Heart left ventricle (tissue), 16 donors: ENCODE measurements around the gene ZNF630. TPM values are rescaled to one million over a fixed set of nuclear protein-coding genes. Genes with fewer than 3 reads are reported as not detected.
A peak's percentile ranks its signal among the peaks of the same experiment; 100 is the strongest.
"Not testable (repeated sequence)": the region's sequence is repeated elsewhere in the genome, so short reads cannot be mapped to it uniquely, and the experiment has no call there.

Experiments
- ATAC-seq, 4 donors: fragments of 200-7000 bp; cut with Tn5 transposase; one replicate each; pipeline ENCODE4 v1.9.1; 2020 to 2022; ENCODE audit warnings: moderate library complexity in 4 of 4, mild to moderate bottlenecking in 3 of 4, moderate number of reproducible peaks in 1 of 4
- DNase-seq, 5 donors: peaks; one replicate each; pipeline ENCODE4 v3.0.0-alpha.2; 2020
- H3K27ac ChIP-seq, 12 donors: fragments of 200-600 bp; sonication (generic) in 4 of 12; one replicate each; pipeline versions ENCODE4 v1.5.0 to v1.8.0; 2016 to 2022; ENCODE audit warnings: mild to moderate bottlenecking in 2 of 12
- H3K27me3 ChIP-seq, 9 donors: fragments of 200-600 bp; sonication (generic) in 2 of 9; one replicate each; pipeline versions ENCODE4 v1.5.1 to v1.8.0; 2016 to 2022; ENCODE audit warnings: mild to moderate bottlenecking in 3 of 9
- H3K36me3 ChIP-seq, 9 donors: fragments of 200-600 bp; sonication (generic) in 2 of 9; one replicate each; pipeline versions ENCODE4 v1.5.0 to v1.8.0; 2018 to 2022; ENCODE audit warnings: mild to moderate bottlenecking in 2 of 9
- H3K4me1 ChIP-seq, 12 donors: fragments of 200-600 bp; sonication (generic) in 4 of 12; one replicate each; pipeline versions ENCODE4 v1.5.0 to v1.8.0; 2016 to 2022; ENCODE audit warnings: mild to moderate bottlenecking in 3 of 12
- H3K4me3 ChIP-seq, 12 donors: fragments of 200-600 bp; sonication (generic) in 4 of 12; one replicate each; pipeline versions ENCODE4 v1.5.0 to v1.8.0; 2017 to 2022; ENCODE audit warnings: mild to moderate bottlenecking in 9 of 12, moderate library complexity in 4 of 12
- H3K9me3 ChIP-seq, 12 donors: fragments of 200-600 bp; sonication (generic) in 4 of 12; one replicate each; pipeline versions ENCODE4 v1.5.0 to v1.8.0; 2016 to 2022; ENCODE audit warnings: mild to moderate bottlenecking in 1 of 12
- CTCF ChIP-seq, 12 donors: fragments of 200-600 bp; sonication (generic) in 4 of 12; IDR thresholded peaks; one replicate each; pipeline versions ENCODE4 v1.5.0 to v1.8.0; 2018 to 2022; ENCODE audit warnings: antibody characterized with exemption in 12 of 12, mild to moderate bottlenecking in 5 of 12
- POLR2A ChIP-seq, 2 donors: fragments of 450-650 bp; IDR thresholded peaks; one replicate each; pipeline ENCODE4 v1.6.1; 2017; ENCODE audit warnings: antibody characterized with exemption in 2 of 2, mild to moderate bottlenecking in 2 of 2, moderate library complexity in 2 of 2
- WGBS, 4 donors: extraction: QIAGEN DNeasy Blood & Tissue Kit in 2 of 4; methylation state at CpG; one replicate each; pipeline versions ENCODE4 v1.1.5 to v1.1.7; 2013 to 2018; 5-methylcytosine and 5-hydroxymethylcytosine counted together
- intact Hi-C, 10 donors: fragments of 100-400 bp; cut with DNase I; formaldehyde crosslinking; loops; one replicate each; pipeline versions ENCODE4 v1.11.1 to v1.14.2; 2022
- polyA plus RNA-seq, 2 donors: library from polyadenylated mRNA; stranded (reverse); fragments of 200-250 nt; gene quantifications; one replicate each; pipeline ENCODE4 v1.2.3, GENCODE V29; 2013
- total RNA-seq, 9 donors: library from RNA; depleted of rRNA in 2 of 9; stranded (reverse); fragments of >200 nt in 2 of 9; fragmentation: NEBNext Ultra II Directional in 3 of 9; extraction: Animal tissue kit (Norgen Biotek cat#: 25700) in 3 of 9; gene quantifications; one replicate each; pipeline versions ENCODE4 v1.1.0 to v1.2.4, GENCODE V29; 2016 to 2023
- donor health status: ischemic (EF 13 %, LVEDD 7.1; RV severe dilation, severe dysfunction).
- donor health status: healthy with polysubstance abuse.
- donor health status: DM: no; HTN: yes; CAD: no.
- donor health status: DM: no; HTN: no; CAD: no.
- donor health status: ischemic (EF 25% LVEDD 6.9; RV normal size, moderate dysfunction).
- donor health status: ischemic (EF 25% LVEDD 5.7; RV mildly dilated, moderate dysfunction).
- donor health status: healthy.
- donor health status: DM: yes; HTN: yes; CAD: no.
- donor health status: ischemic (EF 35%, LVEDD 5.7; RV mildly dilated, moderate dysfunction).
- donor health status: nonischemic (EF 11% LVEDD 7.7; RV severe dilation, severe dysfunction).
- donor health status: DM: yes; HTN: yes; CAD: no.
- donor health status: PGD.
- donor health status: ischemic (EF 29% LVEDD 5.4; RV normal size, mild dysfunction).
- donor health status: nonischemic (EF 23%, LVEDD 6.1; RV moderate dilation, normal function).

ZNF630 gene
- total and polyA plus RNA-seq, 11 donors, result 1.3 to 4.3 (median 2.3) TPM

DNA sequence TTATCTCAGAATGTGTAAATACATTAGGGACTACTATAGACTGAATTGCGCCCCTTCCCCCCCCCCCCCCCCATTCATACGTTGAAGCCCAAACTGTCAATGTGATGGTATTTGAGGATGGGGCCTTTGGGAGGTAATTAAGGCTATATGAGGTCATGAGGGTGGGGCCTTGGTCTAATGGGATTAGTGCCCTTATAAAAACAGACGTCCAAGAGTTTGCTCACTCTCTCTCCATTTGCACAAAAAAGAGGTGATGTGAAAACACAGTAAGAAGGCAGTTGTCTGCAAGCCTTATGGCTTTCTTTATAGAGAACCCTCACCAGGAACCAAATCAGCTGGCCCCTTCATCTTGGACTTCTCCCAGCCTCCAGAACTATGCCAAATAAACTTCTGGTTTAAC lies 49.3 kb downstream of the ZNF630 start:
- Histone ChIP-seq H3K27me3 (no peaks in the 10 kb centered on the region), H3K36me3 (no peaks in the 10 kb centered on the region), H3K4me1 (peaks cover 0 to 9% (median 1%) of the 10 kb centered on the region in 12 donors), H3K27ac (peak overlapping the region in 5 of 12 donors; percentile 88 to 99 (median 96)), H3K9me3 (no peaks in the 10 kb centered on the region), H3K4me3 (peak overlapping the region in 7 of 12 donors; percentile 29 to 88 (median 70))
- DNase-seq (no peak), ATAC-seq (no peak)
- TF ChIP-seq POLR2A (IDR thresholded peaks at IDR 0.05) (no peak), CTCF (IDR thresholded peaks at IDR 0.05) (no peak)
- WGBS, 4 donors, result 51 to 80% (median 62%) methylated on average over 3 of the region's 3 CpGs
- intact Hi-C loops, result loop anchor here in 9 of 10 donors (5.0 to 10.0 kb wide), 7 partner anchors 185 to 827 kb away; partner anchors contain the start of genes ARAF (in 4 of the 9), ZNF81 (in 4 of the 9), ELK1 (in 3 of the 9) and UXT (in 3 of the 9)

DNA sequence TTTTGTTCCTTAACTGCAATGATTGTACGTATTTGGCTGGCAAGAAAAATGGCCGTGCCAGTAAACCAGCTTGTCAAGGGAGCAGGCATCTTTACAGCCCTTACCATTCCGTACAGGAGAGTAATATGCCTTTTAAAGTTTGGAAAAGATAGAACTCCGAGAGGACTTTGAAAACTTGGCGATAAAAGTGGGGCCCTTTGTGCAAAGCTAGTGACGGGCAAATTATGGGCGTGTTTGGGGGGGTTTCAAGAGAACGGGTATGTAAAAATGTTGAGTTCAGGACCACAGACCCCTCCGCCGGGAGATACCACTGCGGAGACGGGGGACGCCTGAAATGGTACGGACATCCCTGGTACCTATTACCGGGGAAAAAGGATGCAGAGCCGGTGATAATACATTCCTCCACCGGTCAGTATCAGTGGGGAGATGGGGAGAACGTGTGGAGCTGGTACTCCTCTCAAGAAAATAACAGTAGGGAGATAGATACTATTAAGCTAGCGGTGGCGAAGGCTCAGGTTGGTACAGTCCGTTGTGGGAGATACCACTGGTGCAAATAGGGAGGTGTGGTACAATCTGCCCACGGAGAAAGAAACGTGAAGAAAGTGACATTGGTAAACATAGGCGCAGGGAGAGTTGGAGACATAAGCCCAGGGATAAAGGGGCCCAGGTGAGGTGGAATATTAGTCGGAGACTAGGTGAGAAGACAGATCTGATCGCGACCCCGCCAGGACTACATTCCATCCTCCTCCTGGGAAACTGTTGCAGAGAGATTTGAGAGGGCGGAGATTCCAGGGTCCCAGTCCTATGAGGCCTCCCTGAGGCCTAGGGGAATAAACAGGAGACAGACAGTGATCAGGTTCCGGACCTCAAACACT lies 50.2 kb downstream of the ZNF630 start:
- Histone ChIP-seq H3K9me3 (no peaks in the 10 kb centered on the region), H3K36me3 (no peaks in the 10 kb centered on the region), H3K4me1 (peaks cover 0 to 9% (median 1%) of the 10 kb centered on the region in 12 donors), H3K4me3 (peak overlapping the region; percentile 3 to 88 (median 59)), H3K27ac (peak overlapping the region; percentile 78 to 99 (median 88)), H3K27me3 (no peaks in the 10 kb centered on the region)
- intact Hi-C loops, result loop anchor here in 9 of 10 donors (5.0 to 10.0 kb wide), 7 partner anchors 184 to 826 kb away; partner anchors contain the start of genes ARAF (in 4 of the 9), ZNF81 (in 4 of the 9), ELK1 (in 3 of the 9) and UXT (in 3 of the 9)
- TF ChIP-seq CTCF (IDR thresholded peaks at IDR 0.05) (no peak), POLR2A (IDR thresholded peaks at IDR 0.05) (no peak)
- DNase-seq, result peak; percentile 74 to 85 (median 78)
- peak; percentile 81 to 89 (median 88) for ATAC-seq
- 1 to 39% (median 16%) methylated on average over 30 of the region's 30 CpGs for WGBS, 4 donors

DNA sequence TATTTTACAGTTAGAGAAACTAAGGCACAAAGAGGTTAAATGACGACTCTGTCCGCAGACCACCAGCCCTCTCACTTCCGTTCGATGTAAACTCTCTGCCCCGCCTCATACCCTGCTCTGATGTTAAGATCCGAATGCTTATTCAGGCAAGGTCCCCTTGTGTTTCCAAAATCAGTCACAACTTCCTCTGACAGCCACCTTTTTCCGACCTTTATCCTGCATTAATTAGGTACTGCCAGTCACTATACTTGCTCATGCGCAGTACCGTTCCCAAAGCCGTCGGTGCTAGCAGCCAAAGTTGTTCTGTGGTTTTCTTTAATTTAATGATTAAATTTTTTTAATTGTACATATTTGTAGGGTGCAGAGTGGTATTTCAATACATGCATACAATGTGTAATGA lies 51.0 kb downstream of the ZNF630 start:
- Histone ChIP-seq H3K4me3 (peak overlapping the region in 10 of 12 donors; percentile 29 to 88 (median 60)), H3K27ac (peak overlapping the region in 7 of 12 donors; percentile 80 to 97 (median 89))
- not testable (repeated sequence) for H3K27me3 ChIP-seq, ATAC-seq, DNase-seq, H3K36me3 ChIP-seq, H3K9me3 ChIP-seq, H3K4me1 ChIP-seq
- 38 to 70% (median 56%) methylated on average over 11 of the region's 11 CpGs for WGBS, 4 donors
- intact Hi-C loops, result loop anchor here in 9 of 10 donors (5.0 to 10.0 kb wide), 7 partner anchors 183 to 826 kb away; partner anchors contain the start of genes ARAF (in 4 of the 9), ZNF81 (in 4 of the 9), ELK1 (in 3 of the 9) and UXT (in 3 of the 9)

DNA sequence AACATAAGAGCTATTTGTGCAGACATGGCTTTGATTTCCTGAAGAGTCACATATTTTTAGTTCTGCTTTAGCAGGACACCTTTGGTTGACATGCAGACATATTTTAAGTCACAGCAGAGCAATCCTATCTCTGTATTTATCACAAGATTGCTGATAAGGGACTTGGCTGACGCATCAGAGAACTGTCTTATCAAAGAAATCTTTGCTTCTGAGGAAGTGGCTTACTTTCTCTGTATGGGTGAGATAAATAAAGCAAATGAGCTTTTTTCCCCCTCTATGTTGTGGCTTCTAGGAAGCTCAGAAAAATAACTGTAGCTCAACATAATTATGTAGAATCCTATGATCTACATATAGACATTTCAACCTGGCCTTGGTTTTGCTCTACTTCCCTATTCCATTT lies 51.5 kb downstream of the ZNF630 start:
- not testable (repeated sequence) for H3K4me3 ChIP-seq, H3K9me3 ChIP-seq, H3K4me1 ChIP-seq, H3K27me3 ChIP-seq, ATAC-seq, H3K36me3 ChIP-seq, DNase-seq, H3K27ac ChIP-seq
- intact Hi-C loops, result loop anchor here in 9 of 10 donors (5.0 to 10.0 kb wide), 7 partner anchors 183 to 825 kb away; partner anchors contain the start of genes ARAF (in 4 of the 9), ZNF81 (in 4 of the 9), ELK1 (in 3 of the 9) and UXT (in 3 of the 9)
- WGBS, 4 donors, result no CpG with 5 or more reads among the region's 1 CpG

DNA sequence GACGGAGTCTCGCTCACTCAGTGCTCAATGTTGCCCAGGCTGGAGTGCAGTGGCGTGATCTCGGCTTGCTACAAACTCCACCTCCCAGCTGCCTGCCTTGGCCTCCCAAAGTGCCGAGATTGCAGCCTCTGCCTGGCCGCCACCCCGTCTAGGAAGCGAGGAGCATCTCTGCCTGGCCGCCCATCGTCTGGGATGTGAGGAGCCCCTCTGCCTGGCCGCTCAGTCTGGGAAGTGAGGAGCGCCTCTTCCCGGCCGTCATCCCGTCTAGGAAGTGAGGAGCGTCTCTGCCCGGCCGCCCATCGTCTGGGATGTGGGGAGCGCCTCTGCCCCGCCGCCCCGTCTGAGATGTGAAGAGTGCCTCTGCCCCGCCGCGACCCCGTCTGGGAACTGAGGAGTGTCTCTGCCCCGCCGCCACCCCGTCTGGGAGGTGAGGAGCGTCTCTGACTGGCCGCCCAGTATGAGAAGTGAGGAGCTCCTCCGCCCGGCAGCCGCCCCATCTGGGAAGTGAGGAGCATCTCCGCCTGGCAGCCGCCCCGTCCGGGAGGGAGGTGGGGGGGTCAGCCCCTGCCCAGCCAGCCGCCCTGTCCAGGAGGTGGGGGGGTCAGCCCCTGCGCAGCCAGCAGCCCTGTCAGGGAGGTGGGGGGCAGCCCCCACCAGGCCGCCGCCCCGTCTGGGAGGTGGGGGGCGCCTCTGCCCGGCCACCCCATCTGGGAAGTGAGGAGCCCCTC lies 54.7 kb downstream of the ZNF630 start:
- 86 to 98% (median 93%) methylated on average over 7 to 35 of the region's 46 CpGs for WGBS, 4 donors
- H3K27ac ChIP-seq, H3K4me3 ChIP-seq, H3K27me3 ChIP-seq, DNase-seq, ATAC-seq, H3K4me1 ChIP-seq, H3K9me3 ChIP-seq, H3K36me3 ChIP-seq, intact Hi-C loops: not testable (repeated sequence)

DNA sequence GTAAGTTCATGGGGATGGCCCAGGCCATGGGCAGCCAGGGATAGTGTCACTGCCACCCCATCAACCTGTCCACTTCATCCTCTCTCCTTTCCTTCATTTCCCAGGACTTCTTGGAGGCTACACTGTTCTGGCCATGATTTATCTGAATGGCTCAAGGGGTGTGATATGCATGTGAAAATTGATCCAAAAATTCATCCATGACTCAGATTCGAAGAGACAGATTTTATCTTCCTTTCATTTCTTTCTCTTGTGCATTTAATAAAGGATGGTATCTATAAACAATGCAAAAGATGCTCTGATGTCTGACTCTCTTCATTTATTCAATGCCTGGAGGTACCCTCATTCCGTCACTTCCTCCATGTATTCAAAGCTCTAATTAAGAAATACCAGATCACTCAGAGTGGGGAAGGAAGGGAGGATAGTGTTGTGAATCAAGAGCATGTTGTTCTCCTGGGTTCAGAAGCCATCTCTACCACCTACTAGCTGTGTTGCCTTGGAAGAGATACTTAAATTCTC lies 61.9 kb downstream of the ZNF630 start:
- intact Hi-C loops, DNase-seq, H3K36me3 ChIP-seq, H3K9me3 ChIP-seq, H3K4me3 ChIP-seq, ATAC-seq, H3K27ac ChIP-seq, H3K27me3 ChIP-seq, H3K4me1 ChIP-seq: not testable (repeated sequence)
- WGBS, 4 donors, result no CpG with 5 or more reads among the region's 2 CpGs
